ENCODE data around the gene PERCC1. TPM values are rescaled to one million over a fixed set of nuclear protein-coding genes. Genes with fewer than 3 reads are reported as not detected.

PERCC1 gene
- total and polyA plus RNA-seq, 8 donors = 0.16 to 0.23 TPM; not detected in 6

DNA sequence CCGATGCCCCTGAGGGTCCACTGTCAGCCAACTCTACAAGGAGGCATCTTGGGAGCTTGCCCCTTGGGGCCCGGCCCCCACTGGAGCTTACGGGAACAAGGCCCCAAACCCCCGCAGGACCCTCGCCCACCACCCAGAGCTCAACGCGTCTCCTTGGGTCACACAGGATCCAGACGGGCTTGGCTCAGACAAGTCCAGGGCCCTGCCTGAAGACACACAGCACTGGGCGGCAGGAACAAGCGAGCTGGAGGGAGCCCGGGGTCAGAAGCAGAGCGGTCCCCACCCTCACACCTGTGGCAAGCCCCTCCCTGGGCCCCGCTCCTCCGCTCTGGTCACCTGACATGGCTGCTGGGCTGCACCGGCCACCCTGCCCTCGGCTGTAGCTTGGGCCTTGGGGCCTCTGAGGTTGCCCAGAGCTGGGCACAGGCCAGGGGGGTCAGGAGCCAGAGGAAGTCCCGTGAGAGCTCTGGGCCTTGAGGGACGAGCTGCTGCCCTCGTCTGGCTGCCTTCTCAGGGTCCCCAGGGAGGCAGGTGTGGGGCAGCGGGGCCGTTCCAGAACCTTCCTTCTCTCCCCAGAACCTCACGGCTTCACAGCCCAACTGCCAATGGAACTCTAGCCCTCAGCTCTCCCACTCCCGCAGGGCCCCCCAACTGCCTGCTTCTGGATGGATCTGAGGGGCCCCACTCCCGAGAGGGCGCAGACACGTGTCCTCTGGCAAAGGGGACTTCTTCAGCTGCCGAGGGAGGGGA is 13.3 kb downstream of the PERCC1 start, which contains the start of gene CCDC154:
Gene CCDC154 (minus strand): TSS at position 577 of the 750 bp plus-strand sequence. CDS start 234 bp downstream, at position 343.
- FAIRE-seq (no peak), DNase-seq (no peak), ATAC-seq (peak in 1 of 4 donors; percentile 2)
- no peak for TF ChIP-seq CTCF (IDR thresholded peaks at IDR 0.05)
- H3K4me1 ChIP-seq = no peaks in the 10 kb centered on the region
- no peaks in the 10 kb centered on the region for H3K27me3 ChIP-seq
- no peak within 1 kb of the TSS for H3K4me3 ChIP-seq
- intact Hi-C loops (cut with DNase I) = no loop called here
- H3K27ac ChIP-seq = no peak within 1 kb of the TSS
- H3K36me3 ChIP-seq = no peaks in the 10 kb centered on the region
- no peaks in the 10 kb centered on the region for H3K9me3 ChIP-seq
- 68 to 77% methylated on average over 26 to 27 of the region's 27 CpGs for WGBS, 2 donors

GRCh38 chr16:1444730-1445517 is 14.0 kb downstream of the PERCC1 start:
- H3K27me3 ChIP-seq = no peaks in the 10 kb centered on the region
- 81 to 89% methylated on average over 46 to 48 of the region's 48 CpGs for WGBS, 2 donors
- ATAC-seq (no peak), DNase-seq (no peak), FAIRE-seq (no peak)
- H3K27ac ChIP-seq = no peak overlapping the region
- intact Hi-C loops (cut with DNase I) = no loop called here
- no peaks in the 10 kb centered on the region for H3K9me3 ChIP-seq
- no peak overlapping the region for H3K4me3 ChIP-seq
- TF ChIP-seq CTCF (IDR thresholded peaks at IDR 0.05) = no peak
- H3K36me3 ChIP-seq = no peaks in the 10 kb centered on the region
- H3K4me1 ChIP-seq = no peaks in the 10 kb centered on the region

- H3K36me3 ChIP-seq = no peaks in the 10 kb centered on the region
- no peak overlapping the region for H3K4me3 ChIP-seq
- H3K27ac ChIP-seq = no peak overlapping the region
- H3K4me1 ChIP-seq = no peaks in the 10 kb centered on the region
- FAIRE-seq (no peak), DNase-seq (no peak), ATAC-seq (no peak)
- TF ChIP-seq CTCF (IDR thresholded peaks at IDR 0.05) = no peak
- no peaks in the 10 kb centered on the region for H3K9me3 ChIP-seq
- H3K27me3 ChIP-seq = no peaks in the 10 kb centered on the region
- 85 to 90% methylated on average over 25 of the region's 25 CpGs for WGBS, 2 donors
- intact Hi-C loops (cut with DNase I) = no loop called here
Observed at GRCh38 chr16:1445518-1446203, 14.8 kb downstream of the PERCC1 start.

- no peaks in the 10 kb centered on the region for H3K27me3 ChIP-seq
- ATAC-seq (no peak), FAIRE-seq (no peak), DNase-seq (no peak)
- H3K4me1 ChIP-seq = no peaks in the 10 kb centered on the region
- H3K27ac ChIP-seq = no peak overlapping the region
- H3K9me3 ChIP-seq = no peaks in the 10 kb centered on the region
- 93% methylated on average over 35 to 41 of the region's 41 CpGs for WGBS, 2 donors
- no peak overlapping the region for H3K4me3 ChIP-seq
- no peak for TF ChIP-seq CTCF (IDR thresholded peaks at IDR 0.05)
- intact Hi-C loops (cut with DNase I) = no loop called here
- H3K36me3 ChIP-seq = no peaks in the 10 kb centered on the region
Observed at GRCh38 chr16:1446296-1447080, 15.6 kb downstream of the PERCC1 start.

Data from pancreas (tissue), 10 donors.